ENCODE measurements around the gene INTS15.

The INTS15 gene

GRCh38 chr7:6650086-6650485, 60.3 kb downstream of the INTS15 start:
- no peak overlapping the region for H3K9ac ChIP-seq (ENCODE audit: low read depth, low read length)
- H3K9me3 ChIP-seq (ENCODE audit: control insufficient read depth, insufficient read depth, low read length) = no peaks in the 10 kb centered on the region
- no peaks in the 10 kb centered on the region for H3K36me3 ChIP-seq (ENCODE audit: insufficient read depth, low read length)
- no peaks in the 10 kb centered on the region for H3K4me1 ChIP-seq (ENCODE audit: insufficient read depth, low read length)

GRCh38 chr7:6650521-6651011, 60.7 kb downstream of the INTS15 start:
- Histone ChIP-seq H3K9me3 (ENCODE audit: control insufficient read depth, insufficient read depth, low read length) (no peaks in the 10 kb centered on the region), H3K9ac (ENCODE audit: low read depth, low read length) (no peak overlapping the region), H3K36me3 (ENCODE audit: insufficient read depth, low read length) (no peaks in the 10 kb centered on the region), H3K4me1 (ENCODE audit: insufficient read depth, low read length) (no peaks in the 10 kb centered on the region)

GRCh38 chr7:6651851-6652445, 62.1 kb downstream of the INTS15 start:
- H3K4me1 ChIP-seq (ENCODE audit: insufficient read depth, low read length) = no peaks in the 10 kb centered on the region
- no peaks in the 10 kb centered on the region for H3K36me3 ChIP-seq (ENCODE audit: insufficient read depth, low read length)
- no peaks in the 10 kb centered on the region for H3K9me3 ChIP-seq (ENCODE audit: control insufficient read depth, insufficient read depth, low read length)
- no peak overlapping the region for H3K9ac ChIP-seq (ENCODE audit: low read depth, low read length)

GRCh38 chr7:6652446-6653011, 62.7 kb downstream of the INTS15 start:
- no peaks in the 10 kb centered on the region for H3K4me1 ChIP-seq (ENCODE audit: insufficient read depth, low read length)
- H3K36me3 ChIP-seq (ENCODE audit: insufficient read depth, low read length) = no peaks in the 10 kb centered on the region
- no peaks in the 10 kb centered on the region for H3K9me3 ChIP-seq (ENCODE audit: control insufficient read depth, insufficient read depth, low read length)
- no peak overlapping the region for H3K9ac ChIP-seq (ENCODE audit: low read depth, low read length)

GRCh38 chr7:6653071-6654003, 63.5 kb downstream of the INTS15 start:
- Histone ChIP-seq H3K9me3 (ENCODE audit: control insufficient read depth, insufficient read depth, low read length) (no peaks in the 10 kb centered on the region), H3K4me1 (ENCODE audit: insufficient read depth, low read length) (no peaks in the 10 kb centered on the region; the same call in 1 of the 2 replicates), H3K36me3 (ENCODE audit: insufficient read depth, low read length) (no peaks in the 10 kb centered on the region), H3K9ac (ENCODE audit: low read depth, low read length) (no peak overlapping the region)

- Histone ChIP-seq H3K9ac (ENCODE audit: low read depth, low read length) (no peak overlapping the region), H3K36me3 (ENCODE audit: insufficient read depth, low read length) (no peaks in the 10 kb centered on the region), H3K4me1 (ENCODE audit: insufficient read depth, low read length) (peaks cover 2% of the 10 kb centered on the region), H3K9me3 (ENCODE audit: control insufficient read depth, insufficient read depth, low read length) (no peaks in the 10 kb centered on the region)
Observed at GRCh38 chr7:6654113-6654841, 64.5 kb downstream of the INTS15 start.

- Histone ChIP-seq H3K36me3 (ENCODE audit: insufficient read depth, low read length) (no peaks in the 10 kb centered on the region), H3K4me1 (ENCODE audit: insufficient read depth, low read length) (peaks cover 5% of the 10 kb centered on the region), H3K9me3 (ENCODE audit: control insufficient read depth, insufficient read depth, low read length) (no peaks in the 10 kb centered on the region), H3K9ac (ENCODE audit: low read depth, low read length) (no peak overlapping the region)
Observed at GRCh38 chr7:6654842-6655610, 65.2 kb downstream of the INTS15 start.

GRCh38 chr7:6655636-6656385, 66.0 kb downstream of the INTS15 start:
- H3K4me1 ChIP-seq (ENCODE audit: insufficient read depth, low read length) = peaks cover 5% of the 10 kb centered on the region
- H3K36me3 ChIP-seq (ENCODE audit: insufficient read depth, low read length) = no peaks in the 10 kb centered on the region
- H3K9me3 ChIP-seq (ENCODE audit: control insufficient read depth, insufficient read depth, low read length) = no peaks in the 10 kb centered on the region
- no peak overlapping the region for H3K9ac ChIP-seq (ENCODE audit: low read depth, low read length)

- no peaks in the 10 kb centered on the region for H3K9me3 ChIP-seq (ENCODE audit: control insufficient read depth, insufficient read depth, low read length)
- H3K4me1 ChIP-seq (ENCODE audit: insufficient read depth, low read length) = peaks cover 5% of the 10 kb centered on the region
- no peaks in the 10 kb centered on the region for H3K36me3 ChIP-seq (ENCODE audit: insufficient read depth, low read length)
- no peak overlapping the region for H3K9ac ChIP-seq (ENCODE audit: low read depth, low read length)
Observed at GRCh38 chr7:6656413-6656812, 66.6 kb downstream of the INTS15 start.

Measured in ES-I3 (cell line).